ENCODE measurements around the gene CYP11A1.

Gene CYP11A1

GRCh38 chr15:74387141-74387541 is 19.7 kb upstream of the CYP11A1 start:
- DNase-seq (ENCODE audit: extremely low read depth, low read depth), result no peak
- no peak for TF ChIP-seq CTCF (IDR thresholded peaks at IDR 0.05; ENCODE audit: low read depth, low read length)

- DNase-seq (ENCODE audit: extremely low read depth, low read depth), result no peak
- TF ChIP-seq CTCF (IDR thresholded peaks at IDR 0.05; ENCODE audit: low read depth, low read length), result no peak
Measured at GRCh38 chr15:74386496-74387140, 19.2 kb upstream of the CYP11A1 start.

GRCh38 chr15:74385733-74386132 is 18.3 kb upstream of the CYP11A1 start:
- TF ChIP-seq CTCF (IDR thresholded peaks at IDR 0.05; ENCODE audit: low read depth, low read length), result no peak
- DNase-seq (ENCODE audit: extremely low read depth, low read depth), result no peak

GRCh38 chr15:74384881-74385643 is 17.6 kb upstream of the CYP11A1 start:
- no peak for TF ChIP-seq CTCF (IDR thresholded peaks at IDR 0.05; ENCODE audit: low read depth, low read length)
- no peak for DNase-seq (ENCODE audit: extremely low read depth, low read depth)

- no peak for TF ChIP-seq CTCF (IDR thresholded peaks at IDR 0.05; ENCODE audit: low read depth, low read length)
- DNase-seq (ENCODE audit: extremely low read depth, low read depth), result no peak
Measured at GRCh38 chr15:74384566-74384880, 17.1 kb upstream of the CYP11A1 start.

- TF ChIP-seq CTCF (IDR thresholded peaks at IDR 0.05; ENCODE audit: low read depth, low read length), result no peak
- DNase-seq (ENCODE audit: extremely low read depth, low read depth), result no peak
Measured at GRCh38 chr15:74383695-74384565, 16.5 kb upstream of the CYP11A1 start.

- no peak for DNase-seq (ENCODE audit: extremely low read depth, low read depth)
- TF ChIP-seq CTCF (IDR thresholded peaks at IDR 0.05; ENCODE audit: low read depth, low read length), result no peak
Measured at GRCh38 chr15:74383286-74383685, 15.8 kb upstream of the CYP11A1 start.

Data from AG09319 (cell line).